ENCODE measurements around the gene PEX16.

PEX16 gene

GRCh38 chr11:45949992-45950407, 32.3 kb upstream of the PEX16 start:
- DNase-seq, result no peak
- Histone ChIP-seq H3K27me3 (ENCODE audit: insufficient read depth, low read depth, severe bottlenecking) (no peaks in the 10 kb centered on the region), H3K27ac (no peak overlapping the region), H3K4me3 (ENCODE audit: low read depth, low read length) (no peak overlapping the region), H3K9me3 (ENCODE audit: severe bottlenecking) (no peaks in the 10 kb centered on the region), H3K36me3 (peaks cover 25% of the 10 kb centered on the region)
- no peak for TF ChIP-seq CTCF (IDR thresholded peaks at IDR 0.05; ENCODE audit: low read depth, low read length)

DNA sequence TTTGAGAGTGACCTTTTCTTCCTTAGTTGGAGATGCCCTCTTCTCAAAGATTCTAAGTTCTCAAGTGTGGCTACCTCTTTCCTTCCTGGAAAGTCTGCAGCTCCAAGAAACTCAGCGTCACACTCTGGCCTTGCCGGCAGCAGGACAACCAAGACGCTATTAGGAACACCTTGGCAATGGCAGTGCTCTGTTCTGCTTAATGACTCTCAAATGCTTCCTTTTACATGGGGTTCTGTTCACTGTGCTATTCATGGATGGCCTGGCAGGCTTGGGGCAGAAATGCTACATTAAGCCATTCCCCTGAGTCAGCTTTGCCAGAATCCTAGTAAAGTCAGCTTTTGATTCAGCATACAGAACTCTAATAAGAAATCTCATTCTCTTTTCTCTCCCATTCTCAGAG, 30.7 kb upstream of the PEX16 start:
- Histone ChIP-seq H3K36me3 (peaks cover 25% of the 10 kb centered on the region), H3K4me3 (ENCODE audit: low read depth, low read length) (no peak overlapping the region), H3K9me3 (ENCODE audit: severe bottlenecking) (no peaks in the 10 kb centered on the region), H3K27me3 (ENCODE audit: insufficient read depth, low read depth, severe bottlenecking) (no peaks in the 10 kb centered on the region), H3K27ac (no peak overlapping the region)
- TF ChIP-seq CTCF (IDR thresholded peaks at IDR 0.05; ENCODE audit: low read depth, low read length), result no peak
- DNase-seq, result no peak

- Histone ChIP-seq H3K9me3 (ENCODE audit: severe bottlenecking) (no peaks in the 10 kb centered on the region), H3K4me3 (ENCODE audit: low read depth, low read length) (no peak overlapping the region), H3K27ac (no peak overlapping the region), H3K36me3 (peaks cover 25% of the 10 kb centered on the region), H3K27me3 (ENCODE audit: insufficient read depth, low read depth, severe bottlenecking) (no peaks in the 10 kb centered on the region)
- TF ChIP-seq CTCF (IDR thresholded peaks at IDR 0.05; ENCODE audit: low read depth, low read length), result no peak
- DNase-seq, result no peak
Measured at GRCh38 chr11:45947885-45948284, 30.2 kb upstream of the PEX16 start.

DNA sequence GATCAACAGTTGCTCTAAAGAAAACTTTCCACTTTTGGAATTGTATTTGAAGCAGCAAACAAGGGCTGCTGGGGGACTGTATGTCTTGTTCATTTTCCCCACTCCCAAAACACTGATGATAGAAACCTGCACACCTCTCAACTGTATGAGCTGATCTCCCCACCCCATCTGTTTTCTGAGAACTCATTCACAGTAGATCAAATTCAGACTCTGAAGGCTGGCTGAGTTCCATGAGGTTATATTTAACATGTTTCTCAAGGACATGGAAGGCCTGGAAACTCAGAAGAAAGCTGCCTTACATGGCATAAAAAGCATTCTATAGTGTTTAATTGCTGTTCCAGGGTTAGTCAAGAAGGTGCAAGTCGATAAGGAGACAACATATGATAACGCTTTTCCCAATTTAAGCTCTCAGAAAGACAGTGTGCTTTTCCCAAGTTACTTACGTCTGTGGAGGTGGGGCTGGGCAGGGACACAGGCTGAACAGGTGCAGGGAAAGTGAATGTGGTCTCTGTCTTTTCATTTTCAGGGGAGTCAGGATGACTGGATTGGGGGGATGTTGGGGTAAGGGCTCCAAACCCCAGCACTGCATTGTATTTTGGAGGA, 27.8 kb upstream of the PEX16 start:
- no peak for TF ChIP-seq CTCF (IDR thresholded peaks at IDR 0.05; ENCODE audit: low read depth, low read length)
- DNase-seq, result no peak
- Histone ChIP-seq H3K9me3 (ENCODE audit: severe bottlenecking) (no peaks in the 10 kb centered on the region), H3K27me3 (ENCODE audit: insufficient read depth, low read depth, severe bottlenecking) (no peaks in the 10 kb centered on the region), H3K36me3 (peaks cover 25% of the 10 kb centered on the region), H3K4me3 (ENCODE audit: low read depth, low read length) (no peak overlapping the region), H3K27ac (no peak overlapping the region)

DNA sequence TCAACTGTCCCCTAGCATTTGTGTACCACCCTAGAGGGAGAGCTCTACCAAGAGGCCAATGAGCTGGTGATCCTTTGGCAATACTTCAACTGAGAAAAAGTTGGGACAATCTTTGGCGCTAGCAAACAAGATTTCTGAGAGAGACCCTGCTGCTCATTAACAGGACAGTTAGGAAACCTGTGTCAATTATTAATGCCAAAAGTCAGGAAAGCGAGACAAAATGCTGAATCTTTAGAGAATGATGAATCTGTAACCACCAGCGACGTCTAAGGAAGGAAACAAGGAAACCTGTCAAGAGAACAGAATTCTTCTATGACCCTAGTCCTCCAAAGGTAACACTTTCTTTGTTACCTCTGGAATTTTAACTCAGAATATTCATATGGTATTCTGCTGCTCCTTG, 24.7 kb upstream of the PEX16 start:
- no peaks in the 10 kb centered on the region for H3K27me3 ChIP-seq (ENCODE audit: insufficient read depth, low read depth, severe bottlenecking)
- H3K4me3 ChIP-seq (ENCODE audit: low read depth, low read length), result no peak overlapping the region
- DNase-seq, result no peak
- H3K36me3 ChIP-seq, result peaks cover 10% of the 10 kb centered on the region
- H3K27ac ChIP-seq, result no peak overlapping the region
- H3K9me3 ChIP-seq (ENCODE audit: severe bottlenecking), result no peaks in the 10 kb centered on the region
- no peak for TF ChIP-seq CTCF (IDR thresholded peaks at IDR 0.05; ENCODE audit: low read depth, low read length)

DNA sequence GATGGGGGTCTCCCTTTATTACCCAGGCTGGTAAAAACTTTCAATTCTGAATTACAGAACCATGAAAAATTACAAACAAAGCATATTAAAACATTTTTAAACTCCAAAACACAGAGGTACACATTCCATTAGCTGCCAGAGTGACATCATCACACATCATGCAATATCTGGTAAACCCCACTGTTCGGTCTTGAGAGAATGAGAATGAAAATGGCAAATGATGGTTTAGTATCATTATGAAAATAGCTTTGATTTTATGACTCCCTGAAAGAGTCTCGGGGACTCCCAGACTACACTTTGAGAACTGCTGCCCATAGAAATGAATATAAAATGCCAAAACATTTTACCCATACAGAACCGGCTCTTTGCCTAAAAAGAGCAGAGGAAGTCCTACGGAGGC, 23.6 kb upstream of the PEX16 start:
- DNase-seq, result no peak
- no peak overlapping the region for H3K27ac ChIP-seq
- peaks cover 14% of the 10 kb centered on the region for H3K36me3 ChIP-seq
- H3K27me3 ChIP-seq (ENCODE audit: insufficient read depth, low read depth, severe bottlenecking), result no peaks in the 10 kb centered on the region
- H3K4me3 ChIP-seq (ENCODE audit: low read depth, low read length), result no peak overlapping the region
- no peaks in the 10 kb centered on the region for H3K9me3 ChIP-seq (ENCODE audit: severe bottlenecking)
- TF ChIP-seq CTCF (IDR thresholded peaks at IDR 0.05; ENCODE audit: low read depth, low read length), result no peak

Data from WERI-Rb-1 (cell line).